ENCODE measurements around the gene ATM. TPM values are rescaled to one million over a fixed set of nuclear protein-coding genes. Genes with fewer than 3 reads are reported as not detected.
"Not testable (repeated sequence)": the region's sequence is repeated elsewhere in the genome, so short reads cannot be mapped to it uniquely, and the experiment has no call there.

ATM gene
- total RNA-seq, 1 donor from 2014 or later, result 51.2 TPM

GRCh38 chr11:108369064-108369463, 146.2 kb downstream of the ATM start:
- H3K36me3 Mint-ChIP-seq (ENCODE audit: low read depth, unreplicated experiment), result peaks cover 7% of the 10 kb centered on the region
- no peak overlapping the region for H3K4me3 Mint-ChIP-seq (ENCODE audit: unreplicated experiment)
- Histone ChIP-seq H3K9me3 (ENCODE audit: insufficient read depth, low read depth, low read length) (no peaks in the 10 kb centered on the region), H3K36me3 (ENCODE audit: insufficient read depth, low read length) (no peaks in the 10 kb centered on the region), H3K4me3 (ENCODE audit: insufficient read depth, low read depth, low read length) (no peak overlapping the region), H3K4me1 (ENCODE audit: insufficient read depth, low read length) (no peaks in the 10 kb centered on the region), H4K20me1 (ENCODE audit: insufficient read depth, low read length) (no peaks in the 10 kb centered on the region), H3K79me2 (ENCODE audit: insufficient read depth, low read length) (no peaks in the 10 kb centered on the region), H3K4me2 (ENCODE audit: low read length) (no peak overlapping the region), H3K9ac (ENCODE audit: low read length) (no peak overlapping the region), H2AFZ (ENCODE audit: low read depth, low read length) (no peak overlapping the region), H3K27ac (ENCODE audit: low read depth, low read length) (no peak overlapping the region), H3K27me3 (ENCODE audit: insufficient read depth, low read length) (no peaks in the 10 kb centered on the region)
- TF ChIP-seq EZH2 (IDR thresholded peaks at IDR 0.05; ENCODE audit: insufficient read depth, low read length), result no peak
- TF ChIP-seq CTCF (IDR thresholded peaks at IDR 0.05; ENCODE audit: insufficient read depth, low read depth, low read length), result no peak
- no peaks in the 10 kb centered on the region for H3K27me3 Mint-ChIP-seq (ENCODE audit: low read depth, unreplicated experiment)
- peaks cover 5% of the 10 kb centered on the region for H3K9me3 Mint-ChIP-seq (ENCODE audit: unreplicated experiment)
- FAIRE-seq (no peak), DNase-seq (ENCODE audit: low read depth) (no peak)
- H3K4me1 Mint-ChIP-seq (ENCODE audit: low read depth, unreplicated experiment), result peaks cover 1% of the 10 kb centered on the region
- H3K27ac Mint-ChIP-seq (ENCODE audit: unreplicated experiment), result no peak overlapping the region

- Histone ChIP-seq H3K9ac (ENCODE audit: low read length) (no peak overlapping the region), H3K36me3 (ENCODE audit: insufficient read depth, low read length) (no peaks in the 10 kb centered on the region), H3K4me1 (ENCODE audit: insufficient read depth, low read length) (no peaks in the 10 kb centered on the region), H2AFZ (ENCODE audit: low read depth, low read length) (no peak overlapping the region), H3K79me2 (ENCODE audit: insufficient read depth, low read length) (no peaks in the 10 kb centered on the region), H3K9me3 (ENCODE audit: insufficient read depth, low read depth, low read length) (no peaks in the 10 kb centered on the region), H3K4me2 (ENCODE audit: low read length) (no peak overlapping the region), H3K27ac (ENCODE audit: low read depth, low read length) (no peak overlapping the region), H4K20me1 (ENCODE audit: insufficient read depth, low read length) (no peaks in the 10 kb centered on the region), H3K4me3 (ENCODE audit: insufficient read depth, low read depth, low read length) (no peak overlapping the region), H3K27me3 (ENCODE audit: insufficient read depth, low read length) (no peaks in the 10 kb centered on the region)
- Mint-ChIP-seq H3K4me1 (ENCODE audit: low read depth, unreplicated experiment) (peaks cover 1% of the 10 kb centered on the region), H3K4me3 (ENCODE audit: unreplicated experiment) (no peak overlapping the region), H3K9me3 (ENCODE audit: unreplicated experiment) (peaks cover 5% of the 10 kb centered on the region), H3K27me3 (ENCODE audit: low read depth, unreplicated experiment) (no peaks in the 10 kb centered on the region), H3K36me3 (ENCODE audit: low read depth, unreplicated experiment) (peaks cover 5% of the 10 kb centered on the region), H3K27ac (ENCODE audit: unreplicated experiment) (no peak overlapping the region)
- no peak for DNase-seq (ENCODE audit: low read depth)
- FAIRE-seq, result no peak
- TF ChIP-seq EZH2 (IDR thresholded peaks at IDR 0.05; ENCODE audit: insufficient read depth, low read length), result no peak
- TF ChIP-seq CTCF (IDR thresholded peaks at IDR 0.05; ENCODE audit: insufficient read depth, low read depth, low read length), result no peak
Observed at GRCh38 chr11:108370315-108370714, 147.4 kb downstream of the ATM start.

GRCh38 chr11:108370990-108371389, 148.1 kb downstream of the ATM start:
- Histone ChIP-seq H2AFZ (ENCODE audit: low read depth, low read length) (no peak overlapping the region), H3K79me2 (ENCODE audit: insufficient read depth, low read length) (no peaks in the 10 kb centered on the region), H3K9me3 (ENCODE audit: insufficient read depth, low read depth, low read length) (no peaks in the 10 kb centered on the region), H3K36me3 (ENCODE audit: insufficient read depth, low read length) (no peaks in the 10 kb centered on the region), H3K4me3 (ENCODE audit: insufficient read depth, low read depth, low read length) (no peak overlapping the region), H3K27me3 (ENCODE audit: insufficient read depth, low read length) (no peaks in the 10 kb centered on the region), H3K4me2 (ENCODE audit: low read length) (no peak overlapping the region), H3K9ac (ENCODE audit: low read length) (no peak overlapping the region), H4K20me1 (ENCODE audit: insufficient read depth, low read length) (no peaks in the 10 kb centered on the region), H3K27ac (ENCODE audit: low read depth, low read length) (no peak overlapping the region), H3K4me1 (ENCODE audit: insufficient read depth, low read length) (no peaks in the 10 kb centered on the region)
- H3K27ac Mint-ChIP-seq (ENCODE audit: unreplicated experiment), result no peak overlapping the region
- no peak overlapping the region for H3K4me3 Mint-ChIP-seq (ENCODE audit: unreplicated experiment)
- FAIRE-seq (no peak), DNase-seq (ENCODE audit: low read depth) (no peak)
- peaks cover 5% of the 10 kb centered on the region for H3K36me3 Mint-ChIP-seq (ENCODE audit: low read depth, unreplicated experiment)
- no peak for TF ChIP-seq EZH2 (IDR thresholded peaks at IDR 0.05; ENCODE audit: insufficient read depth, low read length)
- TF ChIP-seq CTCF (IDR thresholded peaks at IDR 0.05; ENCODE audit: insufficient read depth, low read depth, low read length), result no peak
- H3K4me1 Mint-ChIP-seq (ENCODE audit: low read depth, unreplicated experiment), result peaks cover 1% of the 10 kb centered on the region
- H3K9me3 Mint-ChIP-seq (ENCODE audit: unreplicated experiment), result peaks cover 5% of the 10 kb centered on the region
- no peaks in the 10 kb centered on the region for H3K27me3 Mint-ChIP-seq (ENCODE audit: low read depth, unreplicated experiment)

GRCh38 chr11:108373505-108373904, 150.6 kb downstream of the ATM start:
- H3K36me3 ChIP-seq (ENCODE audit: insufficient read depth, low read length); H3K4me1 ChIP-seq (ENCODE audit: insufficient read depth, low read length); H3K36me3 Mint-ChIP-seq (ENCODE audit: low read depth, unreplicated experiment); H3K9ac ChIP-seq (ENCODE audit: low read length); H3K27me3 ChIP-seq (ENCODE audit: insufficient read depth, low read length); H3K4me3 ChIP-seq (ENCODE audit: insufficient read depth, low read depth, low read length); H4K20me1 ChIP-seq (ENCODE audit: insufficient read depth, low read length); H3K4me1 Mint-ChIP-seq (ENCODE audit: low read depth, unreplicated experiment); H3K27ac ChIP-seq (ENCODE audit: low read depth, low read length); H2AFZ ChIP-seq (ENCODE audit: low read depth, low read length); H3K9me3 ChIP-seq (ENCODE audit: insufficient read depth, low read depth, low read length); H3K9me3 Mint-ChIP-seq (ENCODE audit: unreplicated experiment); H3K27ac Mint-ChIP-seq (ENCODE audit: unreplicated experiment); FAIRE-seq; H3K27me3 Mint-ChIP-seq (ENCODE audit: low read depth, unreplicated experiment); H3K4me2 ChIP-seq (ENCODE audit: low read length); H3K4me3 Mint-ChIP-seq (ENCODE audit: unreplicated experiment); H3K79me2 ChIP-seq (ENCODE audit: insufficient read depth, low read length); DNase-seq (ENCODE audit: low read depth): not testable (repeated sequence)
